GM12878 (cell line): ENCODE measurements around the gene YAP1.

Experiments
- ATF2 ChIP-seq: IDR thresholded peaks from 2 replicates; pipeline ENCODE4 v1.6.1; 2012; ENCODE audit warnings: low read length, inconsistent platforms
- BACH1 ChIP-seq: fragments of 450-650 bp; IDR thresholded peaks from 2 replicates; pipeline ENCODE4 v1.6.1; 2017; ENCODE audit warnings: mild to moderate bottlenecking, borderline replicate concordance
- CTCF ChIP-seq, 3 experiments: IDR thresholded peaks in 2 of 3; conservative IDR thresholded peaks in 1 of 3; 2 replicates each; pipeline ENCODE4 v1.5.1; 2011; ENCODE audit warnings: low read depth in 3 of 3, low read length in 3 of 3, mild to moderate bottlenecking in 3 of 3, control low read depth in 2 of 3, moderate library complexity in 2 of 3, inconsistent platforms in 1 of 3, mixed read lengths in 1 of 3; ENCODE audit not compliant: control insufficient read depth in 2 of 3, insufficient read depth in 1 of 3; ENCODE audit errors: extremely low read depth in 1 of 3
- POLR2AphosphoS5 ChIP-seq: IDR thresholded peaks from 2 replicates; pipeline ENCODE4 v1.6.1; 2011; ENCODE audit warnings: mild to moderate bottlenecking, low read length, inconsistent platforms
- ZBTB33 ChIP-seq: fragments of 450-650 bp; IDR thresholded peaks from 2 replicates; pipeline ENCODE4 v1.6.1; 2017; ENCODE audit warnings: mild to moderate bottlenecking

GRCh38 chr11:102081313-102081712, 28.9 kb upstream of the YAP1 start:
- TF ChIP-seq ATF2 (no peak), CTCF (IDR thresholded peaks at IDR 0.05 in 2 of 3, conservative IDR thresholded peaks at IDR 0.05 in 1 of 3; ENCODE audit: control insufficient read depth in 2 of 3, extremely low read depth in 1 of 3, insufficient read depth in 1 of 3, low read depth in 3 of 3, low read length in 3 of 3) (no peak), ZBTB33 (no peak), BACH1 (no peak), POLR2AphosphoS5 (no peak)
